Left lung (tissue), 10 donors: ENCODE measurements around the gene CTNNBIP1. TPM values are rescaled to one million over a fixed set of nuclear protein-coding genes. Genes with fewer than 3 reads are reported as not detected.

Experiments used
- ATAC-seq: fragments of 200-7000 bp; cut with Tn5 transposase; one replicate; pipeline ENCODE4 v1.9.1; 2020; ENCODE audit warnings: moderate library complexity
- DNase-seq, 4 donors: peaks; one replicate each; pipeline ENCODE4 v3.0.0-alpha.2; 2013 to 2020
- H3K27ac ChIP-seq, 2 donors: fragments of 200-600 bp; sonication (generic) in 1 of 2; one replicate each; pipeline versions ENCODE4 v1.5.0 to v1.8.0; 2020 to 2021
- H3K27me3 ChIP-seq, 2 donors: fragments of 200-600 bp; sonication (generic) in 1 of 2; one replicate each; pipeline versions ENCODE4 v1.5.0 to v1.8.0; 2020 to 2021
- H3K36me3 ChIP-seq, 2 donors: fragments of 200-600 bp; sonication (generic) in 1 of 2; one replicate each; pipeline versions ENCODE4 v1.5.0 to v1.8.0; 2020 to 2021
- H3K4me1 ChIP-seq, 2 donors: fragments of 200-600 bp; one replicate each; pipeline ENCODE4 v1.8.0; 2021
- H3K4me3 ChIP-seq, 2 donors: fragments of 200-600 bp; sonication (generic) in 1 of 2; one replicate each; pipeline versions ENCODE4 v1.5.0 to v1.8.0; 2020 to 2021; ENCODE audit warnings: mild to moderate bottlenecking in 1 of 2
- H3K9me3 ChIP-seq, 2 donors: fragments of 200-600 bp; sonication (generic) in 1 of 2; one replicate each; pipeline versions ENCODE4 v1.5.0 to v1.8.0; 2020 to 2021
- CTCF ChIP-seq, 2 donors: fragments of 200-600 bp; sonication (generic) in 1 of 2; IDR thresholded peaks; one replicate each; pipeline versions ENCODE4 v1.5.0 to v1.8.0; 2021; ENCODE audit warnings: antibody characterized with exemption in 2 of 2
- intact Hi-C, 2 donors: fragments of 100-400 bp; cut with DNase I; formaldehyde crosslinking; loops; one replicate each; pipeline versions ENCODE4 v1.11.2 to v1.14.2; 2022
- polyA plus RNA-seq, 6 donors: library from polyadenylated mRNA; unstranded; fragments of 120-200 nt; gene quantifications; one replicate each; pipeline ENCODE4 v1.2.1, GENCODE V29; 2013; ENCODE audit not compliant: insufficient read length in 6 of 6
- total RNA-seq, 2 donors: library from RNA; stranded (reverse); fragmentation: NEBNext Ultra II Directional; extraction: Animal tissue kit (Norgen Biotek cat#: 25700); gene quantifications; one replicate each; pipeline ENCODE4 v1.2.1, GENCODE V29; 2021
- donor health status: DM: no; HTN: yes; CAD: no.
- donor health status: DM: no; HTN: no; CAD: no.

Gene CTNNBIP1
- total and polyA plus RNA-seq, 8 donors, result 30.2 to 57.1 (median 48.0) TPM

GRCh38 chr1:9906466-9906865 lies 3.6 kb downstream of the CTNNBIP1 start:
- intact Hi-C loops, result no loop called here
- no peak for ATAC-seq
- no peaks in the 10 kb centered on the region for H3K9me3 ChIP-seq
- H3K36me3 ChIP-seq, result no peaks in the 10 kb centered on the region
- no peak for DNase-seq
- peaks cover 13 to 42% of the 10 kb centered on the region in 2 donors for H3K4me1 ChIP-seq
- no peak overlapping the region for H3K27ac ChIP-seq
- no peak overlapping the region for H3K4me3 ChIP-seq
- no peaks in the 10 kb centered on the region for H3K27me3 ChIP-seq
- TF ChIP-seq CTCF (IDR thresholded peaks at IDR 0.05), result no peak

GRCh38 chr1:9905010-9905409 lies 5.1 kb downstream of the CTNNBIP1 start:
- H3K4me1 ChIP-seq, result peaks cover 25 to 49% of the 10 kb centered on the region in 2 donors
- no peaks in the 10 kb centered on the region for H3K9me3 ChIP-seq
- TF ChIP-seq CTCF (IDR thresholded peaks at IDR 0.05), result no peak
- ATAC-seq (no peak), DNase-seq (no peak)
- intact Hi-C loops, result no loop called here
- no peaks in the 10 kb centered on the region for H3K27me3 ChIP-seq
- no peaks in the 10 kb centered on the region for H3K36me3 ChIP-seq
- H3K4me3 ChIP-seq, result no peak overlapping the region
- H3K27ac ChIP-seq, result no peak overlapping the region

- no peak overlapping the region for H3K27ac ChIP-seq
- intact Hi-C loops, result no loop called here
- H3K36me3 ChIP-seq, result no peaks in the 10 kb centered on the region
- no peaks in the 10 kb centered on the region for H3K9me3 ChIP-seq
- no peak for DNase-seq
- ATAC-seq, result no peak
- no peak overlapping the region for H3K4me3 ChIP-seq
- no peak for TF ChIP-seq CTCF (IDR thresholded peaks at IDR 0.05)
- no peaks in the 10 kb centered on the region for H3K27me3 ChIP-seq
- H3K4me1 ChIP-seq, result peaks cover 29 to 53% of the 10 kb centered on the region in 2 donors
Observed at GRCh38 chr1:9904596-9904995, 5.5 kb downstream of the CTNNBIP1 start.

- TF ChIP-seq CTCF (IDR thresholded peaks at IDR 0.05), result no peak
- Histone ChIP-seq H3K4me1 (peaks cover 25 to 51% of the 10 kb centered on the region in 2 donors), H3K4me3 (no peak overlapping the region), H3K27ac (no peak overlapping the region), H3K36me3 (no peaks in the 10 kb centered on the region), H3K27me3 (no peaks in the 10 kb centered on the region), H3K9me3 (no peaks in the 10 kb centered on the region)
- no peak for ATAC-seq
- intact Hi-C loops, result no loop called here
- no peak for DNase-seq
Observed at GRCh38 chr1:9903801-9904527, 6.1 kb downstream of the CTNNBIP1 start.

- intact Hi-C loops, result no loop called here
- Histone ChIP-seq H3K27me3 (no peaks in the 10 kb centered on the region), H3K4me1 (peaks cover 17 to 35% of the 10 kb centered on the region in 2 donors), H3K9me3 (no peaks in the 10 kb centered on the region), H3K36me3 (no peaks in the 10 kb centered on the region), H3K4me3 (no peak overlapping the region), H3K27ac (peak overlapping the region; percentile 41 to 80)
- DNase-seq (no peak), ATAC-seq (no peak)
- no peak for TF ChIP-seq CTCF (IDR thresholded peaks at IDR 0.05)
Observed at GRCh38 chr1:9902060-9902452, 8.0 kb downstream of the CTNNBIP1 start.
